GM23338 (cell line): ENCODE results near the gene ZBTB20. TPM values are rescaled to one million over a fixed set of nuclear protein-coding genes. Genes with fewer than 3 reads are reported as not detected.

Source experiments
- ATAC-seq: fragments of 200-7000 bp; cut with Tn5 transposase; 3 replicates; pipeline ENCODE4 v1.9.1; 2020
- DNase-seq: peaks from one replicate; pipeline ENCODE4 v3.0.0-alpha.2; 2015; ENCODE audit warnings: low spot score
- H2AFZ ChIP-seq: fragments of 200-600 bp; sonication (generic); 2 replicates; pipeline ENCODE4 v1.8.0; 2016; ENCODE audit warnings: antibody characterized with exemption, mild to moderate bottlenecking, moderate library complexity
- H3F3A ChIP-seq: fragments of 200-600 bp; sonication (generic); replicated peaks from 2 replicates; pipeline ENCODE4 v1.8.0; 2017; ENCODE audit warnings: antibody characterized with exemption, mixed run types, low read depth
- H3K27ac ChIP-seq: fragments of 200-600 bp; sonication (generic); 2 replicates; pipeline ENCODE4 v1.6.1; 2016; ENCODE audit warnings: low read depth
- H3K27me3 ChIP-seq: fragments of 200-600 bp; sonication (generic); 2 replicates; pipeline ENCODE4 v1.8.0; 2016; ENCODE audit warnings: mild to moderate bottlenecking, mixed run types, moderate library complexity; ENCODE audit not compliant: insufficient read depth
- H3K36me3 ChIP-seq: fragments of 200-600 bp; sonication (generic); 2 replicates; pipeline ENCODE4 v1.8.0; 2016; ENCODE audit warnings: mild to moderate bottlenecking; ENCODE audit not compliant: insufficient read depth
- H3K4me1 ChIP-seq: fragments of 200-600 bp; sonication (generic); 2 replicates; pipeline ENCODE4 v1.8.0; 2016; ENCODE audit warnings: mild to moderate bottlenecking, moderate library complexity; ENCODE audit not compliant: insufficient read depth
- H3K4me2 ChIP-seq: fragments of 200-600 bp; sonication (generic); 2 replicates; pipeline ENCODE4 v1.7.1; 2017; ENCODE audit warnings: mixed run types
- H3K4me3 ChIP-seq: fragments of 200-600 bp; sonication (generic); 2 replicates; pipeline ENCODE4 v1.6.1; 2016; ENCODE audit warnings: mixed run types
- H3K79me2 ChIP-seq: fragments of 200-600 bp; sonication (generic); replicated peaks from 2 replicates; pipeline ENCODE4 v1.8.0; 2017; ENCODE audit warnings: mild to moderate bottlenecking; ENCODE audit not compliant: insufficient read depth
- H3K9me2 ChIP-seq: fragments of 200-600 bp; sonication (generic); 2 replicates; pipeline ENCODE4 v1.8.0; 2017; ENCODE audit not compliant: insufficient read depth
- H4K20me1 ChIP-seq: fragments of 200-600 bp; sonication (generic); replicated peaks from 2 replicates; pipeline ENCODE4 v1.8.0; 2017; ENCODE audit warnings: mild to moderate bottlenecking; ENCODE audit not compliant: insufficient read depth
- H3K27ac Mint-ChIP-seq: 2 replicates; pipeline ENCODE4 v1.8.0; 2020; ENCODE audit warnings: inconsistent platforms, mild to moderate bottlenecking, moderate library complexity, mixed read lengths
- H3K27me3 Mint-ChIP-seq: 3 replicates; pipeline ENCODE4 v1.8.0; 2022; ENCODE audit warnings: low read depth, mild to moderate bottlenecking, moderate library complexity, mixed read lengths, inconsistent platforms; ENCODE audit not compliant: insufficient read depth, poor library complexity
- H3K36me3 Mint-ChIP-seq: 3 replicates; pipeline ENCODE4 v1.8.0; 2021; ENCODE audit warnings: low read depth, mild to moderate bottlenecking, inconsistent platforms, moderate library complexity, mixed read lengths
- H3K4me1 Mint-ChIP-seq: 3 replicates; pipeline ENCODE4 v1.8.0; 2020; ENCODE audit warnings: mild to moderate bottlenecking, inconsistent platforms, mixed read lengths
- H3K4me3 Mint-ChIP-seq: 3 replicates; pipeline ENCODE4 v1.8.0; 2021; ENCODE audit warnings: moderate library complexity, mild to moderate bottlenecking, inconsistent platforms, mixed read lengths
- H3K9me3 Mint-ChIP-seq: 3 replicates; pipeline ENCODE4 v1.8.0; 2020; ENCODE audit warnings: moderate library complexity, mild to moderate bottlenecking, inconsistent platforms, mixed read lengths
- CREB1 ChIP-seq: fragments of 250-450 bp; sonication (Bioruptor Pico); IDR thresholded peaks from 2 replicates; pipeline ENCODE4 v1.5.0; 2020; ENCODE audit warnings: low read depth, mild to moderate bottlenecking, moderate library complexity
- JUNB ChIP-seq: IDR thresholded peaks from one replicate; pipeline ENCODE4 v1.6.1; 2016; ENCODE audit warnings: antibody characterized with exemption; ENCODE audit not compliant: unreplicated experiment
- NANOG ChIP-seq: IDR thresholded peaks from 2 replicates; pipeline ENCODE4 v1.6.1; 2016; ENCODE audit warnings: antibody characterized with exemption, borderline replicate concordance
- REST ChIP-seq: IDR thresholded peaks from one replicate; pipeline ENCODE4 v1.6.1; 2018; ENCODE audit warnings: antibody characterized with exemption; ENCODE audit not compliant: unreplicated experiment
- STAT1 ChIP-seq: IDR thresholded peaks from one replicate; pipeline ENCODE4 v1.6.1; 2016; ENCODE audit warnings: antibody characterized with exemption; ENCODE audit not compliant: unreplicated experiment
- polyA plus RNA-seq: library from polyadenylated mRNA; unstranded; fragments of >200 nt; fragmentation: Nextera tagmentation; extraction: Ambion mirVana; gene quantifications from 2 replicates; pipeline ENCODE4 v1.2.1, GENCODE V29; 2016
- total RNA-seq: library from RNA; depleted of rRNA; stranded (reverse); fragments of >200 nt; shearing (Covaris generic); gene quantifications from 2 replicates; pipeline ENCODE4 v1.2.3, GENCODE V29; 2014
- TF ChIP-seq, protein P1 (sequence below): fragments of 250-450 bp; sonication (Bioruptor Pico); IDR thresholded peaks from 2 replicates; pipeline ENCODE4 v1.5.0; 2020; ENCODE audit warnings: mild to moderate bottlenecking, moderate library complexity

Gene ZBTB20
- total and polyA plus RNA-seq, 2 experiments from 2014 or later: 2.0 to 3.3 TPM

- TF ChIP-seq, protein P1, sequence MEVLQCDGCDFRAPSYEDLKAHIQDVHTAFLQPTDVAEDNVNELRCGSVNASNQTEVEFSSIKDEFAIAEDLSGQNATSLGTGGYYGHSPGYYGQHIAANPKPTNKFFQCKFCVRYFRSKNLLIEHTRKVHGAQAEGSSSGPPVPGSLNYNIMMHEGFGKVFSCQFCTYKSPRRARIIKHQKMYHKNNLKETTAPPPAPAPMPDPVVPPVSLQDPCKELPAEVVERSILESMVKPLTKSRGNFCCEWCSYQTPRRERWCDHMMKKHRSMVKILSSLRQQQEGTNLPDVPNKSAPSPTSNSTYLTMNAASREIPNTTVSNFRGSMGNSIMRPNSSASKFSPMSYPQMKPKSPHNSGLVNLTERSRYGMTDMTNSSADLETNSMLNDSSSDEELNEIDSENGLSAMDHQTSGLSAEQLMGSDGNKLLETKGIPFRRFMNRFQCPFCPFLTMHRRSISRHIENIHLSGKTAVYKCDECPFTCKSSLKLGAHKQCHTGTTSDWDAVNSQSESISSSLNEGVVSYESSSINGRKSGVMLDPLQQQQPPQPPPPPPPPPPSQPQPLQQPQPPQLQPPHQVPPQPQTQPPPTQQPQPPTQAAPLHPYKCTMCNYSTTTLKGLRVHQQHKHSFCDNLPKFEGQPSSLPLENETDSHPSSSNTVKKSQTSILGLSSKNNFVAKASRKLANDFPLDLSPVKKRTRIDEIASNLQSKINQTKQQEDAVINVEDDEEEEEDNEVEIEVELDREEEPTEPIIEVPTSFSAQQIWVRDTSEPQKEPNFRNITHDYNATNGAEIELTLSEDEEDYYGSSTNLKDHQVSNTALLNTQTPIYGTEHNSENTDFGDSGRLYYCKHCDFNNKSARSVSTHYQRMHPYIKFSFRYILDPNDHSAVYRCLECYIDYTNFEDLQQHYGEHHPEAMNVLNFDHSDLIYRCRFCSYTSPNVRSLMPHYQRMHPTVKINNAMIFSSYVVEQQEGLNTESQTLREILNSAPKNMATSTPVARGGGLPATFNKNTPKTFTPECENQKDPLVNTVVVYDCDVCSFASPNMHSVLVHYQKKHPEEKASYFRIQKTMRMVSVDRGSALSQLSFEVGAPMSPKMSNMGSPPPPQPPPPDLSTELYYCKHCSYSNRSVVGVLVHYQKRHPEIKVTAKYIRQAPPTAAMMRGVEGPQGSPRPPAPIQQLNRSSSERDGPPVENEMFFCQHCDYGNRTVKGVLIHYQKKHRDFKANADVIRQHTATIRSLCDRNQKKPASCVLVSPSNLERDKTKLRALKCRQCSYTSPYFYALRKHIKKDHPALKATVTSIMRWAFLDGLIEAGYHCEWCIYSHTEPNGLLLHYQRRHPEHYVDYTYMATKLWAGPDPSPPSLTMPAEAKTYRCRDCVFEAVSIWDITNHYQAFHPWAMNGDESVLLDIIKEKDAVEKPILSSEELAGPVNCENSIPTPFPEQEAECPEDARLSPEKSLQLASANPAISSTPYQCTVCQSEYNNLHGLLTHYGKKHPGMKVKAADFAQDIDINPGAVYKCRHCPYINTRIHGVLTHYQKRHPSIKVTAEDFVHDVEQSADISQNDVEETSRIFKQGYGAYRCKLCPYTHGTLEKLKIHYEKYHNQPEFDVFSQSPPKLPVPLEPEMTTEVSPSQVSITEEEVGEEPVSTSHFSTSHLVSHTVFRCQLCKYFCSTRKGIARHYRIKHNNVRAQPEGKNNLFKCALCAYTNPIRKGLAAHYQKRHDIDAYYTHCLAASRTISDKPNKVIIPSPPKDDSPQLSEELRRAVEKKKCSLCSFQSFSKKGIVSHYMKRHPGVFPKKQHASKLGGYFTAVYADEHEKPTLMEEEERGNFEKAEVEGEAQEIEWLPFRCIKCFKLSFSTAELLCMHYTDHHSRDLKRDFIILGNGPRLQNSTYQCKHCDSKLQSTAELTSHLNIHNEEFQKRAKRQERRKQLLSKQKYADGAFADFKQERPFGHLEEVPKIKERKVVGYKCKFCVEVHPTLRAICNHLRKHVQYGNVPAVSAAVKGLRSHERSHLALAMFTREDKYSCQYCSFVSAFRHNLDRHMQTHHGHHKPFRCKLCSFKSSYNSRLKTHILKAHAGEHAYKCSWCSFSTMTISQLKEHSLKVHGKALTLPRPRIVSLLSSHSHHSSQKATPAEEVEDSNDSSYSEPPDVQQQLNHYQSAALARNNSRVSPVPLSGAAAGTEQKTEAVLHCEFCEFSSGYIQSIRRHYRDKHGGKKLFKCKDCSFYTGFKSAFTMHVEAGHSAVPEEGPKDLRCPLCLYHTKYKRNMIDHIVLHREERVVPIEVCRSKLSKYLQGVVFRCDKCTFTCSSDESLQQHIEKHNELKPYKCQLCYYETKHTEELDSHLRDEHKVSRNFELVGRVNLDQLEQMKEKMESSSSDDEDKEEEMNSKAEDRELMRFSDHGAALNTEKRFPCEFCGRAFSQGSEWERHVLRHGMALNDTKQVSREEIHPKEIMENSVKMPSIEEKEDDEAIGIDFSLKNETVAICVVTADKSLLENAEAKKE (CRISPR knock-in tag): no peak
- TF ChIP-seq NANOG: no peak
- no peak for TF ChIP-seq STAT1
- no peak for TF ChIP-seq CREB1
These were observed 419.7 kb downstream of the ZBTB20 start (continued) for GRCh38 chr3:114727373-114727772.

DNA sequence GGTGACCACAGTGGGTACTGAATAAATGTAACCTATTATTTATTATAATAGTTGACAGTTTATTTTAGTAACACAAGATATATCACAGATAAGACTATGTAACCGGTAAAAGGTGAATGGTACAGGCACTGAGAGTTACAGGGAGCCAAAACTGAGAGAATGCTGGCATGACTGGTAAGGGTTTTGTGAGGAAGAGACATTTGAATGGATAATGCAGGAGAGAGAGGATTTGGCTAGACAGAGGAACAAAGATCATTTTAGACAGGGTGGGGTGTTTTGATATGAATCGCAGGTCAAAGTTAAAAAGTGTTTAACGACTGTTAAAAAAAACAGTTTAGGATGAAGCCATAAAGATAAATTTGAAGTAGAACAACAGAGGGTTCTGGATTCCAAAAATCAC lies 421.1 kb downstream of the ZBTB20 start:
- H3K36me3 Mint-ChIP-seq: no peaks in the 10 kb centered on the region
- Histone ChIP-seq H3K27me3 (no peaks in the 10 kb centered on the region), H3K4me2 (no peak overlapping the region), H3K27ac (no peak overlapping the region), H3K36me3 (no peaks in the 10 kb centered on the region), H3K4me1 (no peaks in the 10 kb centered on the region), H3K9me2 (no peaks in the 10 kb centered on the region), H3K4me3 (no peak overlapping the region), H4K20me1 (no peaks in the 10 kb centered on the region), H3K79me2 (no peaks in the 10 kb centered on the region), H3F3A (no peaks in the 10 kb centered on the region), H2AFZ (no peak overlapping the region)
- H3K4me3 Mint-ChIP-seq: no peak overlapping the region
- H3K9me3 Mint-ChIP-seq: no peaks in the 10 kb centered on the region
- ATAC-seq (no peak), DNase-seq (no peak)
- no peaks in the 10 kb centered on the region for H3K4me1 Mint-ChIP-seq
- no peak overlapping the region for H3K27ac Mint-ChIP-seq
- no peaks in the 10 kb centered on the region for H3K27me3 Mint-ChIP-seq
- TF ChIP-seq JUNB (no peak), NANOG (no peak), REST (no peak), CREB1 (no peak)
- TF ChIP-seq, protein P1 (CRISPR knock-in tag): no peak
